H9 (cell line): ENCODE measurements around the gene EMC8. TPM values are rescaled to one million over a fixed set of nuclear protein-coding genes. Genes with fewer than 3 reads are reported as not detected.
A peak's percentile ranks its signal among the peaks of the same experiment; 100 is the strongest.

ENCODE experiments used
- DNase-seq: peaks from one replicate; pipeline ENCODE4 v3.0.0-alpha.2; 2017
- H2AFZ ChIP-seq: one replicate; pipeline ENCODE4 v1.6.1; 2013; ENCODE audit warnings: mild to moderate bottlenecking, low read length, control low read depth, moderate library complexity
- H2AK5ac ChIP-seq: 2 replicates; pipeline ENCODE4 v1.6.1; 2013; ENCODE audit warnings: low read length, control low read depth, mixed read lengths; ENCODE audit not compliant: insufficient read length
- H2BK120ac ChIP-seq: one replicate; pipeline ENCODE4 v1.6.1; 2013; ENCODE audit warnings: low read depth, mild to moderate bottlenecking, low read length, control low read depth, inconsistent platforms; ENCODE audit not compliant: poor library complexity, severe bottlenecking
- H2BK12ac ChIP-seq: 2 replicates; pipeline ENCODE4 v1.6.1; 2013; ENCODE audit warnings: low read length, control low read depth, mixed read lengths, low read depth; ENCODE audit not compliant: insufficient read length
- H2BK15ac ChIP-seq: 2 replicates; pipeline ENCODE4 v1.6.1; 2013; ENCODE audit warnings: low read depth, low read length, control low read depth
- H2BK20ac ChIP-seq: one replicate; pipeline ENCODE4 v1.6.1; 2013; ENCODE audit warnings: low read depth, mild to moderate bottlenecking, low read length, control low read depth, inconsistent platforms; ENCODE audit not compliant: poor library complexity, severe bottlenecking
- H2BK5ac ChIP-seq: 2 replicates; pipeline ENCODE4 v1.6.1; 2013; ENCODE audit warnings: low read length, control low read depth, mixed read lengths; ENCODE audit not compliant: insufficient read length
- H3K14ac ChIP-seq: 2 replicates; pipeline ENCODE4 v1.6.1; 2013; ENCODE audit warnings: low read length, control low read depth; ENCODE audit not compliant: insufficient read depth
- H3K18ac ChIP-seq: 2 replicates; pipeline ENCODE4 v1.6.1; 2013; ENCODE audit warnings: low read depth, mild to moderate bottlenecking, mixed read lengths, low read length, control low read depth; ENCODE audit not compliant: insufficient read length
- H3K23ac ChIP-seq: 2 replicates; pipeline ENCODE4 v1.6.1; 2013; ENCODE audit warnings: low read length, control low read depth, mixed read lengths, low read depth; ENCODE audit not compliant: insufficient read length
- H3K23me2 ChIP-seq: 2 replicates; pipeline ENCODE4 v1.6.1; 2013; ENCODE audit warnings: low read depth, mild to moderate bottlenecking, mixed read lengths, low read length, control low read depth; ENCODE audit not compliant: insufficient read length, poor library complexity, severe bottlenecking
- H3K27ac ChIP-seq: 2 replicates; pipeline ENCODE4 v1.5.1; 2013; ENCODE audit warnings: low read length, control low read depth, mixed read lengths, low read depth; ENCODE audit not compliant: insufficient read length
- H3K27me3 ChIP-seq: 2 replicates; pipeline ENCODE4 v1.6.1; 2013; ENCODE audit warnings: low read length, control low read depth, inconsistent platforms; ENCODE audit not compliant: insufficient read depth
- H3K4ac ChIP-seq: 2 replicates; pipeline ENCODE4 v1.6.1; 2013; ENCODE audit warnings: low read depth, mild to moderate bottlenecking, control low read depth, inconsistent platforms, low read length, moderate library complexity
- H3K4me1 ChIP-seq: 2 replicates; pipeline ENCODE4 v1.6.1; 2013; ENCODE audit warnings: low read length, control low read depth, inconsistent platforms; ENCODE audit not compliant: insufficient read depth
- H3K4me2 ChIP-seq: 2 replicates; pipeline ENCODE4 v1.6.1; 2013; ENCODE audit warnings: low read length, control low read depth, mixed read lengths; ENCODE audit not compliant: insufficient read length, insufficient read depth
- H3K56ac ChIP-seq: 2 replicates; pipeline ENCODE4 v1.6.1; 2013; ENCODE audit warnings: low read depth, mild to moderate bottlenecking, mixed read lengths, low read length, control low read depth; ENCODE audit not compliant: insufficient read length
- H3K79me1 ChIP-seq: 2 replicates; pipeline ENCODE4 v1.6.1; 2013; ENCODE audit warnings: low read depth, mild to moderate bottlenecking, moderate library complexity, low read length, control low read depth, inconsistent platforms; ENCODE audit not compliant: insufficient read depth, poor library complexity, severe bottlenecking
- H3K79me2 ChIP-seq: 2 replicates; pipeline ENCODE4 v1.6.1; 2013; ENCODE audit warnings: low read length, control low read depth, inconsistent platforms; ENCODE audit not compliant: insufficient read depth
- H3K9ac ChIP-seq: 2 replicates; pipeline ENCODE4 v1.6.1; 2013; ENCODE audit warnings: low read length, control low read depth, mixed read lengths; ENCODE audit not compliant: insufficient read length; ENCODE audit errors: extremely low read depth
- H3K9me3 ChIP-seq: one replicate; pipeline ENCODE4 v1.6.1; 2013; ENCODE audit warnings: low read depth, low read length, inconsistent platforms; ENCODE audit not compliant: control insufficient read depth
- H3T11ph ChIP-seq: one replicate; pipeline ENCODE4 v1.6.1; 2013; ENCODE audit warnings: mild to moderate bottlenecking, low read length, control low read depth, inconsistent platforms
- H4K20me1 ChIP-seq: one replicate; pipeline ENCODE4 v1.6.1; 2013; ENCODE audit not compliant: control insufficient read depth, insufficient read length, insufficient read depth
- H4K5ac ChIP-seq: 2 replicates; pipeline ENCODE4 v1.6.1; 2013; ENCODE audit warnings: low read depth, mild to moderate bottlenecking, mixed read lengths, low read length, control low read depth; ENCODE audit not compliant: insufficient read length
- H4K8ac ChIP-seq: replicated peaks from 2 replicates; pipeline ENCODE4 v1.6.1; 2013; ENCODE audit warnings: low read length, control low read depth, mixed read lengths, low read depth; ENCODE audit not compliant: insufficient read length
- H4K91ac ChIP-seq: 2 replicates; pipeline ENCODE4 v1.6.1; 2013; ENCODE audit warnings: low read depth, mild to moderate bottlenecking, moderate library complexity, mixed read lengths, low read length, control low read depth; ENCODE audit not compliant: insufficient read length
- H3K27ac Mint-ChIP-seq, 3 experiments: 2 replicates in 2 of 3; 3 replicates in 1 of 3; pipeline ENCODE4 v1.8.0; 2020 to 2021; ENCODE audit warnings: mixed read lengths in 3 of 3, mild to moderate bottlenecking in 1 of 3, moderate library complexity in 1 of 3
- H3K27me3 Mint-ChIP-seq: 2 replicates; pipeline ENCODE4 v1.8.0; 2021; ENCODE audit warnings: low read depth, mild to moderate bottlenecking, moderate library complexity, mixed read lengths
- H3K36me3 Mint-ChIP-seq, 3 experiments: 2 replicates in 2 of 3; 3 replicates in 1 of 3; pipeline ENCODE4 v1.8.0; 2020 to 2021; ENCODE audit warnings: low read depth in 3 of 3, mixed read lengths in 3 of 3; ENCODE audit not compliant: insufficient read depth in 1 of 3
- H3K4me1 Mint-ChIP-seq, 2 experiments: 2 replicates each; pipeline ENCODE4 v1.8.0; 2020; ENCODE audit warnings: mixed read lengths in 2 of 2
- H3K4me3 Mint-ChIP-seq, 2 experiments: 2 replicates in 1 of 2; 3 replicates in 1 of 2; pipeline ENCODE4 v1.8.0; 2020 to 2021; ENCODE audit warnings: mild to moderate bottlenecking in 2 of 2, mixed read lengths in 2 of 2, moderate library complexity in 1 of 2
- H3K9me3 Mint-ChIP-seq, 2 experiments: 2 replicates in 1 of 2; 3 replicates in 1 of 2; pipeline ENCODE4 v1.8.0; 2020; ENCODE audit warnings: mild to moderate bottlenecking in 2 of 2, mixed read lengths in 2 of 2, moderate library complexity in 1 of 2
- WGBS: extraction: QIAGEN DNeasy Blood & Tissue Kit; methylation state at CpG from one replicate; pipeline ENCODE4 v1.1.7; 2013; ENCODE audit warnings: missing lambda C conversion rate, low lambda C conversion rate, mixed read lengths; ENCODE audit not compliant: insufficient read length; ENCODE audit errors: extremely low coverage; 5-methylcytosine and 5-hydroxymethylcytosine counted together
- total RNA-seq: library from RNA; stranded (reverse); gene quantifications from 2 replicates; pipeline ENCODE4 v1.2.1, GENCODE V29; 2021
- TF ChIP-seq, protein P1 (sequence below): fragments of 200-600 bp; sonication (generic); conservative IDR thresholded peaks from 3 replicates; pipeline ENCODE4 v1.8.0; 2021; ENCODE audit warnings: antibody characterized with exemption, mild to moderate bottlenecking

Gene EMC8
- total RNA-seq, 1 experiment from 2014 or later, result 52.3 TPM

DNA sequence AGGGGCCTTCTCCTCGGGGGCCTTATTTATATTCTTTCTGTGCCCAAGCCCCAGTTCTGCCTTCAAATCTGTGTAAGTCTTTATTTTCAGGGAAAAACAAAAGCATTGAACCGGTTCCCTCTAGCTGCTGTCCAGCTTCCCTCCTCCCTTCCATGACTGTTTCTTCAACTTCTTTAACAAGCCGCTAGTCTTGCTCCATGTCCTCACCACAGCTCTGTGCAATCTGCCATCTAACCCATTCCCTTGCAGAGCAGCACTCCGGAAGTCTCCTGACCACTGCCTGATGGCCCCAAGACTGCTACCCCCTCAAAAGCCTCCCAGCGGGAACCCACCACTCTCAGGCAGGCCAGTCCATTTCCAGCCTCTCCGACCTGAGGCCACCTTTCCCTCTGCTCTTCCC is 16.9 kb downstream of the EMC8 start:
- Histone ChIP-seq H2BK15ac (no peak overlapping the region), H2AFZ (no peak overlapping the region), H2BK20ac (no peak overlapping the region), H3K4me1 (no peaks in the 10 kb centered on the region), H4K8ac (no peak overlapping the region), H3K4ac (no peak overlapping the region), H3K23me2 (no peaks in the 10 kb centered on the region), H3K9me3 (no peaks in the 10 kb centered on the region), H2AK5ac (no peak overlapping the region), H4K91ac (no peak overlapping the region), H2BK12ac (no peak overlapping the region), H3K79me1 (no peaks in the 10 kb centered on the region), H3K27me3 (no peaks in the 10 kb centered on the region), H3K9ac (no peak overlapping the region), H3T11ph (no peak overlapping the region), H3K18ac (no peak overlapping the region), H4K20me1 (peaks cover under 1% of the 10 kb centered on the region), H3K79me2 (no peaks in the 10 kb centered on the region; the same call in 1 of the 2 replicates), H3K27ac (no peak overlapping the region), H2BK5ac (no peak overlapping the region), H3K14ac (no peak overlapping the region), H4K5ac (no peak overlapping the region), H3K56ac (no peak overlapping the region), H3K4me2 (no peak overlapping the region), H3K23ac (no peak overlapping the region), H2BK120ac (no peak overlapping the region)
- Mint-ChIP-seq H3K36me3 (peaks cover 21 to 72% (median 64%) of the 10 kb centered on the region in 3 experiments; a peak in 6 of 7 replicates), H3K27ac (peak overlapping the region in 2 of 3 experiments; percentile 22 to 75; a peak in 6 of 7 replicates), H3K4me1 (no peaks in the 10 kb centered on the region), H3K9me3 (no peaks in the 10 kb centered on the region), H3K27me3 (no peaks in the 10 kb centered on the region), H3K4me3 (no peak overlapping the region)
- TF ChIP-seq, protein P1, sequence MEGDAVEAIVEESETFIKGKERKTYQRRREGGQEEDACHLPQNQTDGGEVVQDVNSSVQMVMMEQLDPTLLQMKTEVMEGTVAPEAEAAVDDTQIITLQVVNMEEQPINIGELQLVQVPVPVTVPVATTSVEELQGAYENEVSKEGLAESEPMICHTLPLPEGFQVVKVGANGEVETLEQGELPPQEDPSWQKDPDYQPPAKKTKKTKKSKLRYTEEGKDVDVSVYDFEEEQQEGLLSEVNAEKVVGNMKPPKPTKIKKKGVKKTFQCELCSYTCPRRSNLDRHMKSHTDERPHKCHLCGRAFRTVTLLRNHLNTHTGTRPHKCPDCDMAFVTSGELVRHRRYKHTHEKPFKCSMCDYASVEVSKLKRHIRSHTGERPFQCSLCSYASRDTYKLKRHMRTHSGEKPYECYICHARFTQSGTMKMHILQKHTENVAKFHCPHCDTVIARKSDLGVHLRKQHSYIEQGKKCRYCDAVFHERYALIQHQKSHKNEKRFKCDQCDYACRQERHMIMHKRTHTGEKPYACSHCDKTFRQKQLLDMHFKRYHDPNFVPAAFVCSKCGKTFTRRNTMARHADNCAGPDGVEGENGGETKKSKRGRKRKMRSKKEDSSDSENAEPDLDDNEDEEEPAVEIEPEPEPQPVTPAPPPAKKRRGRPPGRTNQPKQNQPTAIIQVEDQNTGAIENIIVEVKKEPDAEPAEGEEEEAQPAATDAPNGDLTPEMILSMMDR, result no peak
- no peak for DNase-seq
- WGBS, result no CpG with 5 or more reads among the region's 6 CpGs
